Measurements from ENCODE around the gene KCNIP4.
"Not testable (repeated sequence)": the region's sequence is repeated elsewhere in the genome, so short reads cannot be mapped to it uniquely, and the experiment has no call there.

KCNIP4 gene
- long read RNA-seq, partial matches to known transcripts, result 0 of 1 reads
- long read RNA-seq, other reads (novel, unspliced or antisense), result 1 of 1 reads

GRCh38 chr4:21948347-21949072 lies at the start of gene KCNIP4:
Gene KCNIP4 (minus strand): TSS chr4:21948772.
- H3K4me3 ChIP-seq (replicated peaks; ENCODE audit: insufficient read depth, low read length), result no peak within 1 kb of the TSS
- DNase-seq (ENCODE audit: low read depth in 1 of 2, low spot score in 1 of 2), result peak in 1 of 2 experiments; percentile 1
- peaks cover 29% of the 10 kb centered on the region for H3K27me3 ChIP-seq (ENCODE audit: insufficient read depth, poor library complexity, severe bottlenecking)
- no peak within 1 kb of the TSS for H3K27ac ChIP-seq (replicated peaks)
- TF ChIP-seq SPI1 (IDR thresholded peaks at IDR 0.05; ENCODE audit: borderline replicate concordance, low read depth), result no peak
- no peak for TF ChIP-seq POLR2AphosphoS5 (IDR thresholded peaks at IDR 0.05; ENCODE audit: low read depth)

GRCh38 chr4:21996618-21997017 lies 48.0 kb upstream of the KCNIP4 start:
- not testable (repeated sequence) for H3K27me3 ChIP-seq (ENCODE audit: insufficient read depth, poor library complexity, severe bottlenecking); DNase-seq (ENCODE audit: low read depth in 1 of 2, low spot score in 1 of 2); H3K27ac ChIP-seq (replicated peaks); H3K4me3 ChIP-seq (replicated peaks; ENCODE audit: insufficient read depth, low read length)

DNA sequence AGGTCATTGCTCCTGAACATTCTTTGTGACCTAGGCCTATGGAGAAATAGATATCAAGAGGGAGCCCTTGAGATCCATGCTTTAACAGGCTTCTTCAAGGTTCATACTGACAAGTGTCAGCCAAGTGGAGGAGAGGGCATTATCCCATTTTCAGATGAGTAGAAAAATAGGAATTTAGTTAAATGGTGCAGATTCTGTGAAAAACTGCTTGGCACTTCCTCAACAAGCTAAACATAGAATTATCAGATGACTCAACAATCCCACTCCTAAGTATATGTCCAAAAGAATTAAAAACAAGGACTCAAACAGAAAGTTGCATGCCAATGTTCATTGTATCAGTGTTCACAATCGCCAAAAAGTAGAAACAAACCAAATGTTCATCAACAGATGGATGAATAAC lies 43.8 kb upstream of the KCNIP4 start:
- H3K27me3 ChIP-seq (ENCODE audit: insufficient read depth, poor library complexity, severe bottlenecking), result no peaks in the 10 kb centered on the region
- no peak overlapping the region for H3K27ac ChIP-seq (replicated peaks)
- DNase-seq (ENCODE audit: low read depth in 1 of 2, low spot score in 1 of 2), result no peak

GRCh38 chr4:21991562-21991961 lies 43.0 kb upstream of the KCNIP4 start:
- no peaks in the 10 kb centered on the region for H3K27me3 ChIP-seq (ENCODE audit: insufficient read depth, poor library complexity, severe bottlenecking)
- TF ChIP-seq, protein P1, sequence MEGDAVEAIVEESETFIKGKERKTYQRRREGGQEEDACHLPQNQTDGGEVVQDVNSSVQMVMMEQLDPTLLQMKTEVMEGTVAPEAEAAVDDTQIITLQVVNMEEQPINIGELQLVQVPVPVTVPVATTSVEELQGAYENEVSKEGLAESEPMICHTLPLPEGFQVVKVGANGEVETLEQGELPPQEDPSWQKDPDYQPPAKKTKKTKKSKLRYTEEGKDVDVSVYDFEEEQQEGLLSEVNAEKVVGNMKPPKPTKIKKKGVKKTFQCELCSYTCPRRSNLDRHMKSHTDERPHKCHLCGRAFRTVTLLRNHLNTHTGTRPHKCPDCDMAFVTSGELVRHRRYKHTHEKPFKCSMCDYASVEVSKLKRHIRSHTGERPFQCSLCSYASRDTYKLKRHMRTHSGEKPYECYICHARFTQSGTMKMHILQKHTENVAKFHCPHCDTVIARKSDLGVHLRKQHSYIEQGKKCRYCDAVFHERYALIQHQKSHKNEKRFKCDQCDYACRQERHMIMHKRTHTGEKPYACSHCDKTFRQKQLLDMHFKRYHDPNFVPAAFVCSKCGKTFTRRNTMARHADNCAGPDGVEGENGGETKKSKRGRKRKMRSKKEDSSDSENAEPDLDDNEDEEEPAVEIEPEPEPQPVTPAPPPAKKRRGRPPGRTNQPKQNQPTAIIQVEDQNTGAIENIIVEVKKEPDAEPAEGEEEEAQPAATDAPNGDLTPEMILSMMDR (IDR thresholded peaks at IDR 0.05; ENCODE audit: insufficient read depth, low read length), result no peak
- TF ChIP-seq REST (IDR thresholded peaks at IDR 0.05; ENCODE audit: insufficient replicate concordance, low read depth), result no peak
- TF ChIP-seq POLR2AphosphoS5 (IDR thresholded peaks at IDR 0.05; ENCODE audit: low read depth), result no peak
- TF ChIP-seq SPI1 (IDR thresholded peaks at IDR 0.05; ENCODE audit: borderline replicate concordance, low read depth), result no peak
- no peak for TF ChIP-seq GABPA (IDR thresholded peaks at IDR 0.05; ENCODE audit: low read depth)
- no peak overlapping the region for H3K27ac ChIP-seq (replicated peaks)
- no peak for DNase-seq (ENCODE audit: low read depth in 1 of 2, low spot score in 1 of 2)
- no peak overlapping the region for H3K4me3 ChIP-seq (replicated peaks; ENCODE audit: insufficient read depth, low read length)

More for the DNA sequence above, 43.8 kb upstream of the KCNIP4 start:
- TF ChIP-seq POLR2AphosphoS5 (IDR thresholded peaks at IDR 0.05; ENCODE audit: low read depth) (no peak), SPI1 (IDR thresholded peaks at IDR 0.05; ENCODE audit: borderline replicate concordance, low read depth) (no peak), REST (IDR thresholded peaks at IDR 0.05; ENCODE audit: insufficient replicate concordance, low read depth) (no peak), GABPA (IDR thresholded peaks at IDR 0.05; ENCODE audit: low read depth) (no peak)
- TF ChIP-seq, protein P1 (IDR thresholded peaks at IDR 0.05; ENCODE audit: insufficient read depth, low read length), result no peak
- no peak overlapping the region for H3K4me3 ChIP-seq (replicated peaks; ENCODE audit: insufficient read depth, low read length)

GRCh38 chr4:21991050-21991449 lies 42.5 kb upstream of the KCNIP4 start:
- H3K27me3 ChIP-seq (ENCODE audit: insufficient read depth, poor library complexity, severe bottlenecking), result no peaks in the 10 kb centered on the region
- TF ChIP-seq, protein P1 (IDR thresholded peaks at IDR 0.05; ENCODE audit: insufficient read depth, low read length), result no peak
- TF ChIP-seq GABPA (IDR thresholded peaks at IDR 0.05; ENCODE audit: low read depth) (no peak), SPI1 (IDR thresholded peaks at IDR 0.05; ENCODE audit: borderline replicate concordance, low read depth) (no peak), REST (IDR thresholded peaks at IDR 0.05; ENCODE audit: insufficient replicate concordance, low read depth) (no peak), POLR2AphosphoS5 (IDR thresholded peaks at IDR 0.05; ENCODE audit: low read depth) (no peak)
- no peak overlapping the region for H3K27ac ChIP-seq (replicated peaks)
- no peak for DNase-seq (ENCODE audit: low read depth in 1 of 2, low spot score in 1 of 2)
- H3K4me3 ChIP-seq (replicated peaks; ENCODE audit: insufficient read depth, low read length), result no peak overlapping the region

All from HL-60 (cell line).